OCI-LY1 (cell line): ENCODE data around the gene LIMS2.

ENCODE experiments used
- CTCF ChIP-seq: fragments of 200-600 bp; sonication (generic), shearing (Covaris generic); IDR thresholded peaks from 2 replicates; pipeline ENCODE4 v1.5.1; 2017; ENCODE audit warnings: mild to moderate bottlenecking, antibody characterized with exemption, low read length, moderate library complexity, mixed read lengths
- EZH2 ChIP-seq: fragments of 200-600 bp; sonication (generic), shearing (Covaris generic); IDR thresholded peaks from 2 replicates; pipeline ENCODE4 v1.8.0; 2017; ENCODE audit warnings: borderline replicate concordance, mixed run types, mild to moderate bottlenecking, antibody characterized with exemption, low read length, moderate library complexity, mixed read lengths

- TF ChIP-seq CTCF (no peak), EZH2 (no peak)
These were observed 49.2 kb downstream of the LIMS2 start for GRCh38 chr2:127626175-127626574.
